Measurements from ENCODE around the gene PTPRB. TPM values are rescaled to one million over a fixed set of nuclear protein-coding genes. Genes with fewer than 3 reads are reported as not detected.
A peak's percentile ranks its signal among the peaks of the same experiment; 100 is the strongest.

Gene PTPRB
- total RNA-seq, 4 donors from 2014 or later: 12.5 to 40.3 (median 26.8) TPM

GRCh38 chr12:70661466-70662161, 24.4 kb upstream of the PTPRB start:
- H3K9me3 ChIP-seq: no peaks in the 10 kb centered on the region
- H3K4me1 ChIP-seq: no peaks in the 10 kb centered on the region
- H3K4me3 ChIP-seq: no peak overlapping the region
- 41 to 63% methylated on average over 7 to 8 of the region's 8 CpGs for WGBS, 2 donors (ENCODE audit: low coverage in 1 of 2)
- no peaks in the 10 kb centered on the region for H3K36me3 ChIP-seq
- TF ChIP-seq CTCF (IDR thresholded peaks at IDR 0.05) (no peak), EP300 (IDR thresholded peaks at IDR 0.05) (no peak), POLR2A (IDR thresholded peaks at IDR 0.05) (no peak), POLR2AphosphoS5 (IDR thresholded peaks at IDR 0.05) (no peak)
- no peak overlapping the region for H3K27ac ChIP-seq
- no peak for ATAC-seq
- H3K27me3 ChIP-seq: no peaks in the 10 kb centered on the region

- H3K4me1 ChIP-seq: no peaks in the 10 kb centered on the region
- peak; percentile 48 for ATAC-seq
- H3K4me3 ChIP-seq: no peak overlapping the region
- no peak for TF ChIP-seq POLR2AphosphoS5 (IDR thresholded peaks at IDR 0.05)
- no peak for TF ChIP-seq POLR2A (IDR thresholded peaks at IDR 0.05)
- TF ChIP-seq CTCF (IDR thresholded peaks at IDR 0.05): no peak
- TF ChIP-seq EP300 (IDR thresholded peaks at IDR 0.05): no peak
- 65 to 87% methylated on average over 3 to 5 of the region's 5 CpGs for WGBS, 2 donors (ENCODE audit: low coverage in 1 of 2)
- H3K9me3 ChIP-seq: no peaks in the 10 kb centered on the region
- H3K27ac ChIP-seq: no peak overlapping the region
- H3K27me3 ChIP-seq: no peaks in the 10 kb centered on the region
- H3K36me3 ChIP-seq: no peaks in the 10 kb centered on the region
Measured at GRCh38 chr12:70660620-70661219, 23.5 kb upstream of the PTPRB start.

- Histone ChIP-seq H3K27me3 (no peaks in the 10 kb centered on the region), H3K9me3 (no peaks in the 10 kb centered on the region), H3K36me3 (no peaks in the 10 kb centered on the region), H3K27ac (no peak overlapping the region), H3K4me3 (no peak overlapping the region), H3K4me1 (no peaks in the 10 kb centered on the region)
- no peak for ATAC-seq
- 80 to 97% methylated on average over 1 to 5 of the region's 5 CpGs for WGBS, 2 donors (ENCODE audit: low coverage in 1 of 2)
- no peak for TF ChIP-seq CTCF (IDR thresholded peaks at IDR 0.05)
Measured at GRCh38 chr12:70660002-70660604, 22.9 kb upstream of the PTPRB start.

GRCh38 chr12:70659077-70659606, 21.9 kb upstream of the PTPRB start:
- Histone ChIP-seq H3K27ac (no peak overlapping the region), H3K9me3 (no peaks in the 10 kb centered on the region), H3K27me3 (no peaks in the 10 kb centered on the region), H3K4me3 (no peak overlapping the region), H3K36me3 (no peaks in the 10 kb centered on the region), H3K4me1 (no peaks in the 10 kb centered on the region)
- TF ChIP-seq POLR2A (IDR thresholded peaks at IDR 0.05) (no peak), EP300 (IDR thresholded peaks at IDR 0.05) (no peak), CTCF (IDR thresholded peaks at IDR 0.05) (no peak), POLR2AphosphoS5 (IDR thresholded peaks at IDR 0.05) (no peak)
- ATAC-seq: no peak
- WGBS, 2 donors (ENCODE audit: low coverage in 1 of 2): 94% methylated on average over 2 of the region's 6 CpGs; no CpG with 5 or more reads in 1 of the 2 donors
